Fibroblast of villous mesenchyme (primary cell): ENCODE measurements around the gene TFB1M. TPM values are rescaled to one million over a fixed set of nuclear protein-coding genes. Genes with fewer than 3 reads are reported as not detected.

Experiments used
- DNase-seq: peaks from one replicate; pipeline ENCODE4 v3.0.0-alpha.2; 2010; ENCODE audit warnings: low read depth
- H3K4me3 ChIP-seq: 2 replicates; pipeline ENCODE4 v1.5.1; 2011; ENCODE audit warnings: low read depth, mild to moderate bottlenecking, low read length
- CTCF ChIP-seq: IDR thresholded peaks from 2 replicates; pipeline ENCODE4 v1.5.1; 2012; ENCODE audit warnings: low read depth, mild to moderate bottlenecking, low read length; ENCODE audit not compliant: insufficient read depth
- total RNA-seq: library from RNA; depleted of rRNA; stranded (reverse); fragments of >200 nt; gene quantifications from 2 replicates; pipeline ENCODE4 v1.2.3, GENCODE V29; 2012

Gene TFB1M
- total RNA-seq, 1 donor = 29.8 TPM

GRCh38 chr6:155213611-155214372, 100.5 kb downstream of the TFB1M start:
- no peak overlapping the region for H3K4me3 ChIP-seq
- no peak for DNase-seq
- TF ChIP-seq CTCF = no peak

DNA sequence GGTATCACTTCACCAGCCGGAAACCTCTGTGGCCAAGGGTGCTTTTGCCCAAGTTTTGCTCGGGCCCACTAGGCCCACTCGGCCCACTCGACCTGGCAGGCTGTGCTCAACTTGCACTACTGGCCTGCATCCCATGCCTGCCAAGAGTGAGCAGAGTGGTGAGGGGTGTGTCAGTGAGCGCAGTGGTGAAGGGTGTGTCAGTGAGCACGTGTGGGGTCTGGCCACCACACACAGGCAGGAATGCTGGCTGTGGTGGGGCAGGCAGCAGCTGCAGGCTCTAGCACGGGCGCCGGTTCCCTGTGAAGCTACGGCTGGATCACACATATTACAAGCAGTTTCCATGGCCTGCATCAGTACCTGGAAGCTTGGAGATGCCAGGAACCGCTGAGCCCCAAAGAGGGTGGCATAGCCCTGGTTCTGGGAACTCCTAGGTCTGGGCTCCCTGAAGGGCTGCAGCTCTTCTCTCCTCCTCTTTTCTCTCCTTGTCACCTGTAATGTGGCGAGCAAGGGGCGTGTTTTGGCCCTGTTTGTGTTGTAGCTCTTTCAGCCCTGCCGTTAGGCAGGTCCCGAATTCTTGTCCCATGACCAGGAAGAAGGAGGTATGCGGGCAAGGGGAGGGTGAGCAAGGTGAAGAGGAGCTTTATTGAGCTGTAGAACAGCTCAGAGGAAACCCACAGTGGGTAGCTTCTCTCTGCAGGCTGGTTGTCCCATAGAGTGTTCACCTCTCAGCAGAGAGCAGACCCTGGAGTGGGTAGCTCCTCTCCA, 101.5 kb downstream of the TFB1M start:
- no peak for DNase-seq
- H3K4me3 ChIP-seq = no peak overlapping the region
- TF ChIP-seq CTCF = no peak

GRCh38 chr6:155212106-155212505, 102.2 kb downstream of the TFB1M start:
- H3K4me3 ChIP-seq = no peak overlapping the region
- no peak for DNase-seq
- no peak for TF ChIP-seq CTCF

GRCh38 chr6:155207223-155207622, 107.1 kb downstream of the TFB1M start:
- no peak overlapping the region for H3K4me3 ChIP-seq
- no peak for TF ChIP-seq CTCF
- no peak for DNase-seq

Other genes with a start within 250 kb of the TFB1M start
- gene CLDN20, start 50.5 kb downstream of the TFB1M start, total RNA-seq = not detected in 2 replicates
- gene NOX3, start 141.4 kb upstream of the TFB1M start, total RNA-seq = not detected in 2 replicates